CD4-positive, alpha-beta T cell (primary cell): ENCODE data around the gene PGM3. TPM values are rescaled to one million over a fixed set of nuclear protein-coding genes. Genes with fewer than 3 reads are reported as not detected.

Experiments
- ATAC-seq: fragments of 200-7000 bp; cut with Tn5 transposase; one replicate; pipeline ENCODE4 v1.10.0; 2022; ENCODE audit warnings: mild to moderate bottlenecking; ENCODE audit not compliant: poor library complexity
- CTCF ChIA-PET: fragments of 350-600 bp; sonication (Branson Sonifier 250); formaldehyde crosslinking; loops from one replicate; lab custom pipeline; 2021; ENCODE audit warnings: antibody characterized with exemption, inconsistent platforms; lab: Charles Lee
- POLR2A ChIA-PET: fragments of 350-600 bp; sonication (Branson Sonifier 250); formaldehyde crosslinking; loops from one replicate; lab custom pipeline; 2021; ENCODE audit warnings: antibody characterized with exemption, inconsistent platforms; lab: Charles Lee
- DNase-seq, 14 experiments: peaks; one replicate each; pipeline ENCODE4 v3.0.0-alpha.2; 2013 to 2020; ENCODE audit warnings: mixed read lengths in 2 of 14
- H3K27ac ChIP-seq, 2 donors: one replicate each; pipeline versions ENCODE4 v1.5.1 to v1.7.0; 2013; ENCODE audit warnings: low read length in 2 of 2, low read depth in 1 of 2, mild to moderate bottlenecking in 1 of 2
- H3K27me3 ChIP-seq, 2 experiments: 1 replicate in 1 of 2; 2 replicates in 1 of 2; pipeline versions ENCODE4 v1.6.1 to v1.7.0; 2013; ENCODE audit warnings: low read length in 2 of 2, control low read depth in 1 of 2, mild to moderate bottlenecking in 1 of 2, moderate library complexity in 1 of 2; ENCODE audit not compliant: insufficient read depth in 2 of 2, control insufficient read depth in 1 of 2
- H3K36me3 ChIP-seq: one replicate; pipeline ENCODE4 v1.6.1; 2013; ENCODE audit warnings: low read length, control low read depth; ENCODE audit not compliant: insufficient read depth
- H3K4me1 ChIP-seq: one replicate; pipeline ENCODE4 v1.6.1; 2013; ENCODE audit warnings: low read length, control low read depth; ENCODE audit not compliant: insufficient read depth
- H3K4me3 ChIP-seq: one replicate; pipeline ENCODE4 v1.5.1; 2013; ENCODE audit warnings: mild to moderate bottlenecking, low read length, moderate library complexity
- H3K9me3 ChIP-seq, 2 experiments: 1 replicate in 1 of 2; 2 replicates in 1 of 2; pipeline versions ENCODE4 v1.6.1 to v1.7.0; 2013; ENCODE audit warnings: low read length in 2 of 2, mild to moderate bottlenecking in 2 of 2, control low read depth in 1 of 2, moderate library complexity in 1 of 2; ENCODE audit not compliant: control insufficient read depth in 1 of 2, insufficient read depth in 1 of 2
- H3K27ac Mint-ChIP-seq: one replicate; pipeline ENCODE4 v1.8.0; 2020; ENCODE audit warnings: mixed read lengths
- H3K27me3 Mint-ChIP-seq: one replicate; pipeline ENCODE4 v1.8.0; 2021; ENCODE audit warnings: mixed read lengths
- H3K36me3 Mint-ChIP-seq: one replicate; pipeline ENCODE4 v1.8.0; 2021; ENCODE audit warnings: low read depth, mixed read lengths
- H3K4me1 Mint-ChIP-seq: one replicate; pipeline ENCODE4 v1.8.0; 2021; ENCODE audit warnings: low read depth, mixed read lengths
- H3K4me3 Mint-ChIP-seq: one replicate; pipeline ENCODE4 v1.8.0; 2020; ENCODE audit warnings: mild to moderate bottlenecking, mixed read lengths
- H3K9me3 Mint-ChIP-seq: one replicate; pipeline ENCODE4 v1.8.0; 2020; ENCODE audit warnings: mixed read lengths
- intact Hi-C, 2 experiments: fragments of 100-400 bp; cut with DNase I in 1 of 2; cut with micrococcal nuclease in 1 of 2; formaldehyde crosslinking; loops; one replicate each; pipeline versions ENCODE4 v1.15.1 to v1.9.0; 2023 to 2025; cut with DNase I, micrococcal nuclease
- total RNA-seq, 174 experiments: library from RNA in 2 of 174; stranded (reverse) in 2 of 174; gene quantifications; one replicate each; pipeline ENCODE4 v1.2.3 and lab custom pipeline; 2021 to 2026
- TF ChIP-seq, protein P1 (sequence below): fragments of 200-600 bp; IDR thresholded peaks from one replicate; pipeline ENCODE4 v1.8.0; 2022; ENCODE audit warnings: antibody characterized with exemption, mild to moderate bottlenecking

Gene PGM3
- total RNA-seq, 2 experiments from 2014 or later: 22.6 to 25.3 TPM

DNA sequence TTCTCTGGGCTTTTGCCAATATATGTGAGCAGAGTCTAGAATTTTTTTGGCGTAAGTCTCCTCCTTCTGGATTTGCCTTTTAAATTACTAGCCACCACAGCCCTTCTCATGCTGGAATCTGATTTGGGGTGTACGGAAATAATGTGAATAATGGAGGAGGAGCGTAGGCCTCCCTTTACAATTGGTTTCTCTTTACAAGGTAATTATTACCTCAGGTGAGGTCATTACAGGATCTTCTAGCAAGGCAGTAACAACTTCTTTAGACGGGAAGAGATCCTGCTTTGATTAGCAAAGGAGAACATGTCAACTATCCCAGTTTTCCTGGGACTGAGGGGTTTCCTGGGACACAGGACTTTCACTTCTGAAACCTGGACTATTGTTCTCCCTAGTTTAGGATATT lies 9.0 kb upstream of the PGM3 start:
- CTCF ChIA-PET: interaction anchor here (1.7 kb wide), 1 partner anchor 13 kb away, joined by 5 read pairs; no protein-coding TSS in a partner anchor
- POLR2A ChIA-PET: no interaction called here

DNA sequence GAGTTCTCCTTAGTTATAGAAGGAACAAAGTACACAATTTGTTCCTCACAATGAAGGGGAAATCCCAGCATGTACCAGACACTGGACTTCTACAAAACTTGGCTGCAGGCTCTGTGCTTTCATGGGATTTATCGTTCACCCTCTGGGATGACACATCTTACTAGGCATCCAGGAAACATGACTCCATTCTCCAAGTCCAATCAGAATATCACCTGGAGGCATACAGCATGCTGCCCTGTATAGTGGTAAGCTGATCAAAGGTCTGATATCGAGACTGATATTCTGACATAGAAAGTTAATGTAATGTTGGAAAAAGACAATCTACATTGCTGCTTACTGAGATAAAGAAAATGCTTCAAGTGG lies 6.8 kb upstream of the PGM3 start:
- intact Hi-C loops: loop anchor here (10.0 kb wide), 1 partner anchor 1025 kb away; the partner anchor contains the start of gene CEP162 (in 2 of the 2)
- H3K36me3 ChIP-seq: no peaks in the 10 kb centered on the region
- Mint-ChIP-seq H3K4me3 (no peak overlapping the region), H3K36me3 (peaks cover 7% of the 10 kb centered on the region), H3K27ac (no peak overlapping the region), H3K27me3 (no peaks in the 10 kb centered on the region), H3K9me3 (no peaks in the 10 kb centered on the region), H3K4me1 (peaks cover 4% of the 10 kb centered on the region)
- TF ChIP-seq, protein P1, sequence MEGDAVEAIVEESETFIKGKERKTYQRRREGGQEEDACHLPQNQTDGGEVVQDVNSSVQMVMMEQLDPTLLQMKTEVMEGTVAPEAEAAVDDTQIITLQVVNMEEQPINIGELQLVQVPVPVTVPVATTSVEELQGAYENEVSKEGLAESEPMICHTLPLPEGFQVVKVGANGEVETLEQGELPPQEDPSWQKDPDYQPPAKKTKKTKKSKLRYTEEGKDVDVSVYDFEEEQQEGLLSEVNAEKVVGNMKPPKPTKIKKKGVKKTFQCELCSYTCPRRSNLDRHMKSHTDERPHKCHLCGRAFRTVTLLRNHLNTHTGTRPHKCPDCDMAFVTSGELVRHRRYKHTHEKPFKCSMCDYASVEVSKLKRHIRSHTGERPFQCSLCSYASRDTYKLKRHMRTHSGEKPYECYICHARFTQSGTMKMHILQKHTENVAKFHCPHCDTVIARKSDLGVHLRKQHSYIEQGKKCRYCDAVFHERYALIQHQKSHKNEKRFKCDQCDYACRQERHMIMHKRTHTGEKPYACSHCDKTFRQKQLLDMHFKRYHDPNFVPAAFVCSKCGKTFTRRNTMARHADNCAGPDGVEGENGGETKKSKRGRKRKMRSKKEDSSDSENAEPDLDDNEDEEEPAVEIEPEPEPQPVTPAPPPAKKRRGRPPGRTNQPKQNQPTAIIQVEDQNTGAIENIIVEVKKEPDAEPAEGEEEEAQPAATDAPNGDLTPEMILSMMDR: no peak
- H3K27me3 ChIP-seq: no peaks in the 10 kb centered on the region
- ChIA-PET CTCF (no interaction called here), POLR2A (no interaction called here)
- no peak overlapping the region for H3K27ac ChIP-seq
- DNase-seq: no peak
- no peaks in the 10 kb centered on the region for H3K4me1 ChIP-seq
- no peak overlapping the region for H3K4me3 ChIP-seq
- no peak for ATAC-seq
- H3K9me3 ChIP-seq: no peaks in the 10 kb centered on the region

More for the DNA sequence above, 9.0 kb upstream of the PGM3 start:
- Mint-ChIP-seq H3K4me1 (no peaks in the 10 kb centered on the region), H3K27ac (no peak overlapping the region), H3K27me3 (peaks cover 9% of the 10 kb centered on the region), H3K9me3 (no peaks in the 10 kb centered on the region), H3K36me3 (no peaks in the 10 kb centered on the region), H3K4me3 (no peak overlapping the region)
- intact Hi-C loops: no loop called here
- H3K27me3 ChIP-seq: no peaks in the 10 kb centered on the region
- H3K27ac ChIP-seq: no peak overlapping the region
- DNase-seq (no peak), ATAC-seq (no peak)
- H3K4me3 ChIP-seq: no peak overlapping the region
- TF ChIP-seq, protein P1: no peak
- H3K4me1 ChIP-seq: no peaks in the 10 kb centered on the region
- H3K36me3 ChIP-seq: no peaks in the 10 kb centered on the region
- no peaks in the 10 kb centered on the region for H3K9me3 ChIP-seq

DNA sequence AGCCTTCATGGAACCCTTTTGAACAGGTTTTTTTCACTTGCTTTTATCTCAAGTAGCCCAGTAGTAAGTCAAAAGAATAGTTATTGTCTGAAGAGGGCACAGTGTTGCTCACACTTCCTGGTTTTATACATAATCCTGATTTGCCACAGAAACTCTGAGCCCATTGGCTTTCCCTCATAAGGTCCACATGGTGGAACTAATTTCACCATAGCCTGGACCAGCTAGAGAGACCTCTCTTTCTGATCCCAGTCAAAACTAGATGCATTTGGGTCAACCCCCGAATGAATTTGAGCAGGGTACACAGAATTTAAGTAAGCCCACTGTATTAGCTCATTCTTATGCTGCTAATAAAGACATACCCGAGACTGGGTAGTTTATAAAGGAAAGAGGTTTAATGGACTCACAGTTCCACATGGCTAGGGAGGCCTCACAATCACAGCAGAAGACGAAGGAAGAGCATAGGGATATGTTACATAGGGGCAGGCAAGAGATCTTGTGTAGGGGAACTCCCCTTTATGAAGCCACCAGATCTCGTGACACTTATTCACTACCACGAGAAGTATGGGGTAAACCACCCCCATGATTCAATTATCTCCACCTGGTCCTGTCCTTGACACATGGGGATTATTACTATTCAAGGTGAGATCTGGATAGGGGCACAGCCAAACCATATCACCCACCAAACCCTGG lies 6.3 kb upstream of the PGM3 start:
- intact Hi-C loops: loop anchor here (10.0 kb wide), 1 partner anchor 1025 kb away; the partner anchor contains the start of gene CEP162 (in 2 of the 2)
- peaks cover 8% of the 10 kb centered on the region for H3K36me3 Mint-ChIP-seq
- Histone ChIP-seq H3K27ac (no peak overlapping the region), H3K4me3 (no peak overlapping the region), H3K36me3 (no peaks in the 10 kb centered on the region), H3K27me3 (no peaks in the 10 kb centered on the region), H3K4me1 (peaks cover 2% of the 10 kb centered on the region), H3K9me3 (no peaks in the 10 kb centered on the region)
- H3K9me3 Mint-ChIP-seq: no peaks in the 10 kb centered on the region
- no peak overlapping the region for H3K4me3 Mint-ChIP-seq
- peaks cover 9% of the 10 kb centered on the region for H3K4me1 Mint-ChIP-seq
- ATAC-seq: no peak
- POLR2A ChIA-PET: interaction anchor here (1.3 kb wide), 1 partner anchor 132 kb away, joined by 3 read pairs; the partner anchor contains the start of gene DOP1A
- CTCF ChIA-PET: no interaction called here
- DNase-seq: peak in 2 of 14 experiments; percentile 10 to 25
- H3K27ac Mint-ChIP-seq: no peak overlapping the region
- TF ChIP-seq, protein P1: no peak
- no peaks in the 10 kb centered on the region for H3K27me3 Mint-ChIP-seq
